SK-N-SH (cell line): Measurements from ENCODE around the gene PRMT3.

Experiments used
- EP300 ChIP-seq, 2 experiments: IDR thresholded peaks; 2 replicates each; pipeline versions ENCODE4 v1.4.0 to v1.6.1; 2012; ENCODE audit warnings: borderline replicate concordance in 1 of 2, low read depth in 1 of 2, low read length in 1 of 2
- GABPA ChIP-seq: IDR thresholded peaks from 2 replicates; pipeline ENCODE4 v1.4.0; 2012; ENCODE audit warnings: low read depth, mild to moderate bottlenecking
- RXRA ChIP-seq: IDR thresholded peaks from 2 replicates; pipeline ENCODE4 v1.4.0; 2012; ENCODE audit warnings: low read depth, mild to moderate bottlenecking, borderline replicate concordance
- TAF1 ChIP-seq: IDR thresholded peaks from 2 replicates; pipeline ENCODE4 v1.6.1; 2012; ENCODE audit warnings: low read depth, mild to moderate bottlenecking, low read length, moderate library complexity, borderline replicate concordance
- TCF12 ChIP-seq: IDR thresholded peaks from 2 replicates; pipeline ENCODE4 v1.4.0; 2012
- YY1 ChIP-seq: IDR thresholded peaks from 2 replicates; pipeline ENCODE4 v1.4.0; 2012; ENCODE audit warnings: low read depth, mild to moderate bottlenecking
- TF ChIP-seq, protein P1 (sequence below): fragments of 200-600 bp; sonication (generic); IDR thresholded peaks from 2 replicates; pipeline ENCODE4 v1.6.1; 2017; ENCODE audit warnings: antibody characterized with exemption, mild to moderate bottlenecking, moderate library complexity
- TF ChIP-seq, protein P2 (sequence below): IDR thresholded peaks from 2 replicates; pipeline ENCODE4 v1.4.0; 2012; ENCODE audit warnings: low read depth

DNA sequence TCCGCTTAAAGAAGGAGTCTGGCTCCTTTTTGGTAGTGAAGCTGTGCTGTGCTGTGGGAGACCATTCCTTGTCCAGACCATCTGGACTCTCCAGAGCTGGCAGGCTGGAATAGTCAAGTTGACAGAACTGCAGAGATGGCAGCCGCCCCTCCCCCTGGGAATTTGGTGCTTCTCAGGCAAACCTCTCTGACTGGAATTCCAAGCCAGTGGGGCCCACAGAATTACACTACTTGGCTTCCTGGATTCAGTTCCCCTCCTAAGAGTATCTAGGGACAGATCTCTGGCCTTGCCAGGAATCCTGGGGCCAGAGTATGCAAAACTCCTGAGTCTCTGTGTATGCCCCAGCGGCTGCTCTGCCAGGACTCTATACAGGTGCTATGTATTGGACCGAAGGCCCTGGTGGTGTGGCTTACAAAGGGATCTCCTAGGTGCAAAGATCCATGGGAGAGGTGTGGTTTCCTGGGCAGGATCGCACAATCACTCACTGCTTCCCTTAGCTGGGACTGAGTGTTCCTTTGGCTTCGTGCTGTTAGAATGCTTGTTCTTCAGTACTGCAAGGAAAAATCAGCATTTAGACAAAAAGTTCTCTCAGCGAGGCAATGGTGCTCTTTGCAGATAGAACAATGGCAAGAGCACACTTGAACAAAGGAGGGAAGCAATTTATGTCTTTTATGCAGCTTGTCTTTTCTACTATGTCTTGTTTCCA lies 86.8 kb downstream of the PRMT3 start:
- no peak for TF ChIP-seq RXRA
- no peak for TF ChIP-seq YY1
- TF ChIP-seq, protein P1, sequence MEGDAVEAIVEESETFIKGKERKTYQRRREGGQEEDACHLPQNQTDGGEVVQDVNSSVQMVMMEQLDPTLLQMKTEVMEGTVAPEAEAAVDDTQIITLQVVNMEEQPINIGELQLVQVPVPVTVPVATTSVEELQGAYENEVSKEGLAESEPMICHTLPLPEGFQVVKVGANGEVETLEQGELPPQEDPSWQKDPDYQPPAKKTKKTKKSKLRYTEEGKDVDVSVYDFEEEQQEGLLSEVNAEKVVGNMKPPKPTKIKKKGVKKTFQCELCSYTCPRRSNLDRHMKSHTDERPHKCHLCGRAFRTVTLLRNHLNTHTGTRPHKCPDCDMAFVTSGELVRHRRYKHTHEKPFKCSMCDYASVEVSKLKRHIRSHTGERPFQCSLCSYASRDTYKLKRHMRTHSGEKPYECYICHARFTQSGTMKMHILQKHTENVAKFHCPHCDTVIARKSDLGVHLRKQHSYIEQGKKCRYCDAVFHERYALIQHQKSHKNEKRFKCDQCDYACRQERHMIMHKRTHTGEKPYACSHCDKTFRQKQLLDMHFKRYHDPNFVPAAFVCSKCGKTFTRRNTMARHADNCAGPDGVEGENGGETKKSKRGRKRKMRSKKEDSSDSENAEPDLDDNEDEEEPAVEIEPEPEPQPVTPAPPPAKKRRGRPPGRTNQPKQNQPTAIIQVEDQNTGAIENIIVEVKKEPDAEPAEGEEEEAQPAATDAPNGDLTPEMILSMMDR = no peak
- TF ChIP-seq, protein P2, sequence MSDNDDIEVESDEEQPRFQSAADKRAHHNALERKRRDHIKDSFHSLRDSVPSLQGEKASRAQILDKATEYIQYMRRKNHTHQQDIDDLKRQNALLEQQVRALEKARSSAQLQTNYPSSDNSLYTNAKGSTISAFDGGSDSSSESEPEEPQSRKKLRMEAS = no peak
- TF ChIP-seq TAF1 = no peak
- no peak for TF ChIP-seq EP300 (IDR thresholded peaks at IDR 0.05; ENCODE audit: borderline replicate concordance in 1 of 2, low read depth in 1 of 2, low read length in 1 of 2)
- TF ChIP-seq GABPA = no peak
- no peak for TF ChIP-seq TCF12
